IPS DF 6.9 (cell line): ENCODE measurements around the gene ABLIM2.

Experiments
- DNase-seq: peaks from one replicate; pipeline ENCODE4 v3.0.0-alpha.2; 2013; ENCODE audit warnings: low read depth, low spot score
- H3K27ac ChIP-seq: one replicate; pipeline ENCODE4 v1.5.1; 2013; ENCODE audit warnings: low read length, control low read depth
- H3K27me3 ChIP-seq: 2 replicates; pipeline ENCODE4 v1.6.1; 2013; ENCODE audit warnings: mild to moderate bottlenecking, low read length; ENCODE audit not compliant: control insufficient read depth, insufficient read depth
- H3K36me3 ChIP-seq: 2 replicates; pipeline ENCODE4 v1.6.1; 2013; ENCODE audit warnings: low read length; ENCODE audit not compliant: control insufficient read depth, insufficient read depth
- H3K4me1 ChIP-seq: 2 replicates; pipeline ENCODE4 v1.6.1; 2013; ENCODE audit warnings: low read length; ENCODE audit not compliant: control insufficient read depth, insufficient read depth
- H3K4me3 ChIP-seq: 2 replicates; pipeline ENCODE4 v1.5.1; 2013; ENCODE audit warnings: mild to moderate bottlenecking, low read length
- H3K9me3 ChIP-seq: 2 replicates; pipeline ENCODE4 v1.6.1; 2013; ENCODE audit warnings: low read length, inconsistent platforms; ENCODE audit not compliant: control insufficient read depth, insufficient read depth
- WGBS: extraction: QIAGEN DNeasy Blood & Tissue Kit; methylation state at CpG from one replicate; pipeline ENCODE4 v1.1.7; 2013; ENCODE audit warnings: mixed read lengths, missing lambda C conversion rate; ENCODE audit not compliant: insufficient read length, insufficient coverage; 5-methylcytosine and 5-hydroxymethylcytosine counted together

Gene ABLIM2

DNA sequence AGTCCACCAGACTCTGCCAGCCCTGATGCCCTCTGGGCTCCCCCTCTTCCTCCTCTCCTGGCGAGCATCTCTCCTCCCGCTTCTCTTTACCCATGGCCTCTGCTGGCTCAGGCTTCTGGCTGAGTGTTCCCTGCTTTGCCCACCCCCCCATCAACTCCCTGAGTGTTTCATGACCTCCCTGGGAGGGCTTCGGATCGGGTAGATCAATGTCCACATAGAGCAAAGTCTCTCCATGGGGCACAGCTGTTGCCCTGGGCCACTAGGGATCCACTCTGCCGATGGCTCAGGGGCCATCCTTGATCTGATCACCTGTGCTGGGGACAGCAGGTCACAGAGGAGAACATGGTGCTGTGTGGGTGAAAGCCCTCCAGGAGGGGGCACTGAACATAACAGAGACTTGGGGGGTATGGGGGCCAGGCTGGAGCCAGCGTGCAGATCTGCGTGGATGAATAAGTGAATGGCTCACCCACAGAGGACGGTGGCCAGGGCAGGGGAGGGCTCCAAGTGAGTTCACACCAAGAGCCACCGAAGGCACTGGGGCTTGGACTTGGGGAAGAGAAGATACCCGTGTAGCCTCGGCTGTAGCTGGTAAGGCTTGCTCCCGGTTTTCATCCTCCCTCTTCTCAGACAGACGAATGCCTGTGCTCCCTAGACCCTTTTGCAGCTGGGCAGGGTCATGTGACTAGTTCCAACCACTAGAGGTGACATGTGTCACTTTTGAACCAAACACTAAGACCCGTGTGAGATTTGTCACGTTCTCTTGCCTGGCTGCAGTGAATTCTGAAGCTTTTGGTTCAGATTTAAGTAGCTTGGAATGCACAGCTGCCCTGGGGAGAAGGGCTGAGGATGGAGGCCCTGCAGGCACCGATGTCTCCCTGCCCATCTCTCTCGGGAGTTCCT, 195.8 kb downstream of the ABLIM2 start:
- H3K9me3 ChIP-seq = no peaks in the 10 kb centered on the region
- H3K27ac ChIP-seq = no peak overlapping the region
- H3K4me3 ChIP-seq = no peak overlapping the region
- H3K4me1 ChIP-seq = peaks cover 1% of the 10 kb centered on the region; the same call in 1 of the 2 replicates
- no peaks in the 10 kb centered on the region for H3K27me3 ChIP-seq
- WGBS = no CpG with 5 or more reads among the region's 17 CpGs
- no peak for DNase-seq
- H3K36me3 ChIP-seq = no peaks in the 10 kb centered on the region

DNA sequence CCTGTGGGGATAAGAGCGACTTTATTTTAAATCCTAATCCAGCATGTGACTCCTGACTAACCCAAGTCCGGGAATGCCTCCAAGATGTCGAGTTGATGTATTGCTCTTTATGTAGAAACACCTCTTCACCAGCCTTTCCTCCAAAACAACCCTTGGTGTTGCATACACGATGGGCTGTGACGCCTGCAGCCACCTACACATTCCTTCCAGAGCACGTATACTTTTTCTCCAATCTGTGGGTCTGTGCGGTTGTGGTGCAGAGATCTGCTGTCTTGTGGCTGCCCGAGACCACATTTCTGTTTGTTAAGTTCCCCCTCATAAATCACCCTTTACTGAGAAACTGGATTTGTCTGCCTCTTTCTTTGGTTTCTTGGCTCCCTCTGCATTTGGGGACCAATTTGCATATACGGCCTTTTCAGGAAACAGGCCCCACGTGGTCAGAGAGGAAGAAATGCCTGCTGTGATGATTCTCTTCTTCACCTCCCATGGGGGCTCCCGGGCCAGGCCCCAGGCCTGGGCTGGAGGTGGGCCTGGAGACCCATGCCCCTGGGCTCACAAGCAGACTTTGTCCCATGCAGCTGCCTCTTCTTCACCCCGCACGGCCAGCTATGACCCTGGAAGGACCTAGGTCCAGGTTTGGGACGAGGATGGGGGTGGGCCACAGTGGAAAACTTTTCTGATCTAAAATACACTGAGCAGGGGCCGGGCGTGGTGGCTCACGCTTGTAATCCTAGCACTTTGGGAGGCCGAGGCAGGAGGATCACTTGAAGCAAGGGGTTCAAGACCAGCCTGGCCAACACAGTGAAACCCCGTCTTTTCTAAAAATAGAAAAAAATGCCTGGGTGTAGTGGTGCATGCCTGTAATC, 197.6 kb downstream of the ABLIM2 start:
- H3K27ac ChIP-seq = no peak overlapping the region
- H3K27me3 ChIP-seq = no peaks in the 10 kb centered on the region
- no peaks in the 10 kb centered on the region for H3K36me3 ChIP-seq
- WGBS = no CpG with 5 or more reads among the region's 19 CpGs
- H3K9me3 ChIP-seq = no peaks in the 10 kb centered on the region
- no peak overlapping the region for H3K4me3 ChIP-seq
- no peak for DNase-seq
- H3K4me1 ChIP-seq = peaks cover 3% of the 10 kb centered on the region; the same call in 1 of the 2 replicates

DNA sequence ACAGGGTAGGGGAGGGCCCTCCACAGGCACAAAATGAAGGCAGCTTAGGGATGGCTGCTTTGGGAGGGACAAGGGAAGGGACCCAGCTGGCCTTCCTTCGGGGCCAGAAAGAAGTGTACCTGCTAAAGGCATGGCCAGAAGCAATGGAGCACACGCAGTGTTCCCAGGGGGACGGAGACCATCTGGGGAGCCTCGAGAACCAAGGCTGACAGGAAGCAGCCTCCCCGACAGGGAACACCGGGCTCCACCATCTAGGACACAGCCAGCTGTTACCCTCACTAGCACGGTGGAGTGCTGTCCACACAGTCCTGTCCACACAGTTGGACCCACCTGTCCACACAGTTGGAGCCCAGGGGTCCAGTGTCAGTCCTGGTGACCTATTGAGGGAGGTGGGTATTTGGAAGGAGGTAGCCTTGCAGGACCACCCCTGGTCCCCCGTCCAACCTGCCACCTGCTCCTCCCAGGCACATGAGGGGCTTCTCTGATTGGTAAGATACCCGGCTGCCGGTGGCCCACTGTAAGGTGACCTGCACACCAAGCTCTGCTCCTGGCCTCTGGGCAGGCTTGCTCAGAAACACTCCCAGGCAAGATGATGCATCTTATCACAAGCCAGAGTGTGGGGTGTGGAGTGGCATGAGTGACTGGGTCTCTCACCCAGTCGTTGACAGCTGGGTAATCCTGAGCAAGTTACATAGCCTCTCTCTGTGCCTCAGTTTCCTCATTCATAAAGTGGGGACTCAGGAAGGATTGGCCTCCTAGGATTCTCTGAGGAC, 198.4 kb downstream of the ABLIM2 start:
- no peaks in the 10 kb centered on the region for H3K36me3 ChIP-seq
- peaks cover 3% of the 10 kb centered on the region; the same call in 1 of the 2 replicates for H3K4me1 ChIP-seq
- H3K4me3 ChIP-seq = no peak overlapping the region
- H3K27me3 ChIP-seq = no peaks in the 10 kb centered on the region
- no peaks in the 10 kb centered on the region for H3K9me3 ChIP-seq
- WGBS = no CpG with 5 or more reads among the region's 11 CpGs
- DNase-seq = no peak
- no peak overlapping the region for H3K27ac ChIP-seq

DNA sequence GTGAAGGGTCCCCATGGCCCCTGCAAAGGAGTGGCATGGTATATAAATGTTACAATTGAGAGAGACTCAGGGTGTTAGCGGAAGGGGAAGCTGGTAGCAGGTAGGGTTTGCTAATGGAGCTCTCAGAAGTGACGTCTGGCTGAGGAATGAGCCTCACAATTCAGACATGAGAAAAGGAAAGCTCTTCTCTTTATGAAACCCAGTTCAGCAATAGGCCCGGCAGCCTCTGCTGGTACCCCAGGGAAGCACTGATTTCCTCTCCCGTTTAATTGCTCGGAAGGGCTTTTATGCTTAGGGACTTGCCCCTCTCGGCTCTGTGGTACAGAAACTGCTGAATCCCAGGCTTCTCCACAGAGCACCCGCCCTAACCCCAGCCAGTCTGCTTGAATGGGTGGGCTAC, 199.5 kb downstream of the ABLIM2 start:
- no peak for DNase-seq
- Histone ChIP-seq H3K27me3 (no peaks in the 10 kb centered on the region), H3K4me3 (no peak overlapping the region), H3K27ac (no peak overlapping the region), H3K4me1 (peaks cover 3% of the 10 kb centered on the region; the same call in 1 of the 2 replicates), H3K9me3 (no peaks in the 10 kb centered on the region), H3K36me3 (no peaks in the 10 kb centered on the region)
- WGBS = no CpG with 5 or more reads among the region's 7 CpGs

DNA sequence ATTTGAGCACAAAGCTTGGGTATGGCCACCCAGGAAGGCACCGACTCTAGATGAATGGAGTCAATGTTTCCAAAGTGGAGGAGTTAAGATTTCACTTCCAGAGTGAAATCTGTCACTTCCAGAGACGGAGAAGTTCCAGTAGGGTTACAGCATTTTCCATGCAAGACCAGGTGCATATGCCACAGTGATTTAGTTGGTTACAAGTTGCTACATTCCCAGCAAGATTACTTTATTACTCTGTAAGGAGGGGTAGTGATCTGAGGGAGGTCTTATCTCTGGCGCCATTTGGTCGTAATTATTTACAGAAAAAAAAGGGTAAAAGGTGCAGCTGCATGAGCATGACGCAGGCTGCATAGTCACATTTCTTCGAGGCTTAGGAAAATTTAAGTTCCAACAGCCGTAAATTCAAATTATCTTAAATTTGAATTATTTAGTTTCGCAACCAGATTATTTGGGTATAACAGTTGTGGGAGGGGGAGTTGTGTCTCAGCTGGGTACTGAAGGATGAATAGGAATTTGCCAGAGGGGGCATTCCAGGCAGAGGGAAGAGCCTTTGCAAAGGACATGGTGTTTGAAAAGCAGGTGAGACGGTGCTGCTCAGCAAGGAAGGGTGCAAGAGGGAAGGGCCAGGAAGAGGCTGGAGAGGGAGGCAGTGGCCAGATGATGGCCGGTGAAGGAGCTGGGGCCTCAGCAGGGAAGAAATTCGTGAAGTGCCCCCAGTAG, 201.5 kb downstream of the ABLIM2 start:
- H3K9me3 ChIP-seq = no peaks in the 10 kb centered on the region
- H3K27me3 ChIP-seq = no peaks in the 10 kb centered on the region
- peaks cover 3% of the 10 kb centered on the region; the same call in 1 of the 2 replicates for H3K4me1 ChIP-seq
- no peak overlapping the region for H3K4me3 ChIP-seq
- no CpG with 5 or more reads among the region's 11 CpGs for WGBS
- H3K27ac ChIP-seq = no peak overlapping the region
- no peaks in the 10 kb centered on the region for H3K36me3 ChIP-seq
- no peak for DNase-seq

DNA sequence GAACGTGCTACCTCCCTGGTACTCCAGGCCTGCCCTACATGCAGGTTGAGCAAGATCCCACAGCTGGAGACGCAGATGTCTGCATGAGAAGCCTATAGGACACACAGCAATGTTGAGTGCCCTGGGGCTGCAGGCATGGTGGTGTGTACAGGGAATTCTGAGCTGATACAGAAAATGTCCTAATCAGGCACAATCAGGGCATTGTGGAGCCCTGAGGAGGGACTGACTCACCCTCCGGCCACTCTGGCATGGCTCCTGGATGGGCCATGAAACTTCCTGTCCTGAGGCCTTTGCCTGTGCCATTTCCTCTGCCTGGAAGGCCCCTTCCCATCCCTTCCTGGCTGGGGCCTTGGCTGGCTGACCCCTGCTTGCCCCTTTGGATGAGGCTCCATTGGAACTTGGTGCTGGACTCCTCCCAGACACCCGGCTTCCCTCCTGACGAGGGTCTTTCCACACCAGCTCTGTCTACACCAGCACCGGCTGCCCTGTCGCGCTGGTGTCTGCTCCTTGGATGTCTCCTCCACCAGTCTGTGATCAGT, 202.3 kb downstream of the ABLIM2 start:
- Histone ChIP-seq H3K4me1 (peaks cover 3% of the 10 kb centered on the region; the same call in 1 of the 2 replicates), H3K27me3 (no peaks in the 10 kb centered on the region), H3K27ac (no peak overlapping the region), H3K4me3 (no peak overlapping the region), H3K36me3 (no peaks in the 10 kb centered on the region), H3K9me3 (no peaks in the 10 kb centered on the region)
- WGBS = no CpG with 5 or more reads among the region's 8 CpGs
- no peak for DNase-seq

DNA sequence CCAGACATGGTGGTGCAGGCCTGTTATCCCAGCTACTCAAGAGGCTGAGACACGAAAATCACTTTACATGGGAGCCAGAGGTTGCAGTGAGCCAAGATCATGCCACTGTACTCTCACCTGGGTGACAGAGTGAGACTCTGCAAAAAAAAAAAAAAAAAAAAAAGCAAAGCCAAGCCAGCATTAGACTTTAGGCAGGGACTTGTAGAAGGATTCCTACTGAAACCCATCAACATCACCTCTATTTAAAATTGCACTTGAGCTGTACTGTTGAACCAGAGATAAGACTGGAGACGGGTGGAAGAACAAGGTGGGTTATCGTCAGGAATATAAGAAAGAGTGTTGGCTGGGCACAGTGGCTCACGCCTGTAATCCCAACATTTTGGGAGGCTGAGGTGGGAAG, 203.2 kb downstream of the ABLIM2 start:
- Histone ChIP-seq H3K27me3 (no peaks in the 10 kb centered on the region), H3K9me3 (no peaks in the 10 kb centered on the region), H3K27ac (no peak overlapping the region), H3K4me1 (peaks cover 3% of the 10 kb centered on the region; the same call in 1 of the 2 replicates), H3K4me3 (no peak overlapping the region), H3K36me3 (no peaks in the 10 kb centered on the region)
- WGBS = no CpG with 5 or more reads among the region's 4 CpGs
- DNase-seq = no peak

DNA sequence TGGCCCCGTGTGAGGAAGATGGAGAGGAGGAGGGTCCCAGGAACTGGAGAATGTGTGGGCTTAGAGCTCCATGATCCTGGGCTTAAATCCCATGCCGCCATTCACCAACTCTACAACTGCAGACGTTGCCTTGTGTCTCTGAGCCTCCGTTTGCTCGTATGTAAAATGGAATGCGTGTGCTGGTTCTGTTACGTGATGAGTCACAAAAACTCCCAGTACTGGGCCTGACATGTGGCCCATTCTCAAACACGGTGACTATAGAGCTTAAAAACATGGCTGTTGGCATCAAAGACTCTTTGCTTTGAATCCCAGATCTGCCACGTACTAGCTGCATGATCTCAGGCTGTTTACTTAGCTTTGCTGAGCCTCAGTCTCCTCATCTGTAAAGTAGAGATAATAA, 206.0 kb downstream of the ABLIM2 start:
- H3K27ac ChIP-seq = no peak overlapping the region

DNA sequence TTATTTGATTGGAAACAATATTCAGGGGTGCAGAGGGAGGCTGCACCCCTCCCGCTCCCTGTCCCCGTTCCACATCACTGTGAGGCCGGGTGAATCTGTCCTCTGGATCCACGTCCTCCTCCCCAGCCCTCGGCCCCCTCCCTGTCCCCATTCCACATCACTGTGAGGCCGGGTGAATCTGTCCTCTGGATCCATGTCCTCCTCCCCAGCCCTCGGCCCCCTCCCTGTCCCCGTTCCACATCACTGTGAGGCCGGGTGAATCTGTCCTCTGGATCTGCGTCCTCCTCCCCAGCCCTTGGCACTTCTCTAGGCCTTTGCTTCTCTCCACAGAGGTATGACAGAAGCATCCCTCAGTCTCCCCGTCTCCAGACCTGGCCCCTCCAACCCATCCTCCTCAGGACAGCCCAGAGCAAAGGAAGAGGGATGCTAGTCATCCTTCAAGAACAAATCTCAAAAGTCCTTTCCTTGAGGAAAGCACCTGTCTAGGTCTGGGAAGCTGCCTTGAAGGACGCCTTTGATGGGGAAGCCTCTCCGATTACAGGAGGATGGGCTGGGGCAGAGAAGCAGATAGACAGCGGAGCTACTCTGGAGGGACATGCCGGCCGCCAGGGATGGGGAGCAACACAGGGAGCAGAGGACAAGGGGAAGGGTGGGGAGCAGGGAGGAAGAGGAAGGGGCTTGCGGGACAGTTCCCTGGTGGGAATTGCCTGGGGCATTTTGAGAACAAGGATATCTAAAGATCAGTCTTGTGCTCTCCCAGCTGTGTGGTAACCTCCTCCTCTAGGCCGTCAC, 208.1 kb downstream of the ABLIM2 start:
- Histone ChIP-seq H3K27me3 (no peaks in the 10 kb centered on the region), H3K4me1 (no peaks in the 10 kb centered on the region), H3K9me3 (no peaks in the 10 kb centered on the region), H3K36me3 (no peaks in the 10 kb centered on the region), H3K4me3 (no peak overlapping the region), H3K27ac (no peak overlapping the region)
- no peak for DNase-seq
- no CpG with 5 or more reads among the region's 18 CpGs for WGBS

More for the DNA sequence above, 206.0 kb downstream of the ABLIM2 start:
- WGBS = no CpG with 5 or more reads among the region's 9 CpGs
- no peaks in the 10 kb centered on the region for H3K27me3 ChIP-seq
- 0 out of 2 replicates have a peak, but pooled peaks cover 1% of the 10 kb centered on the region for H3K4me1 ChIP-seq
- no peak for DNase-seq
- no peak overlapping the region for H3K4me3 ChIP-seq
- H3K36me3 ChIP-seq = no peaks in the 10 kb centered on the region
- no peaks in the 10 kb centered on the region for H3K9me3 ChIP-seq
